Erythroblast (primary cell): Measurements from ENCODE around the gene CNDP1.
A peak's percentile ranks its signal among the peaks of the same experiment; 100 is the strongest.

Experiments used
- DNase-seq, 2 experiments: peaks; one replicate each; lab custom pipeline; 2025; lab: John Stamatoyannopoulos, UW
- GATA1 ChIP-seq: IDR thresholded peaks from 2 replicates; pipeline ENCODE4 v1.6.1; 2011; ENCODE audit warnings: low read depth, mild to moderate bottlenecking, control low read depth, low read length, moderate library complexity
- POLR2A ChIP-seq: IDR thresholded peaks from 2 replicates; pipeline ENCODE4 v1.6.1; 2011; ENCODE audit warnings: mild to moderate bottlenecking, low read length

Gene CNDP1

DNA sequence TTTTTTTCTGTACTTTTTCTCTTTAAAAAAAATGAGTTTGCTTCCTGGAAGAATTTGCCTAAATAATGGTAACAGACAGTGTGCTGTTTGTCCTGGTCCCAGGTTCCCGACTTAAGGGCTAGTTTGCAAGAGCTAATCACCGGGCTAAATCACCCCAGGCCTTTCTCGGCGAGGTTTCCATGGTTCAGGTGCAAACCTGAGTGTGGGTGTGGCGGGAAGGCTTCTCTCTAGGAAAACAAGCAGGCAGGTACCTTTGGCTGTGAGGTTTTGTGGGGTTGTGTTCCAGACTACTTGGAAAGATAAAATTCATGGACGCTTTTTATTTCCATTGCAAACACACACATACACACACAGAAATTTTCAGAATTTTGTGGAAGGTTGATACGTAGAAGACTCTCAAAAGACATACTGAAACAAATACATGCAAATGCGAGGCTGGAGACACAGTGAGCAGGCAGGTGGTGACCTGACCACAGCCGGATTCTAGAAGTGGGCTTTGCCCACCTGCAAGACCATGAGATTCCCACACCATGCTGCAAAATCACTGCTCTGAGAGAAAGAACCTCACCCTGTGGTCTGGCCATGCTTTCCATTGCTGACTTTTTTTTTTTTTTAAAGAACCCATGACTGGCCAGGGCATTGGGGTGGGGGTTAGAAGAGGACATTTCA is 815 bp downstream of the CNDP1 start:
- no peak for DNase-seq
- no peak for TF ChIP-seq GATA1
- no peak for TF ChIP-seq POLR2A

- TF ChIP-seq POLR2A: no peak
- no peak for TF ChIP-seq GATA1
- no peak for DNase-seq
Observed at GRCh38 chr18:74539289-74539688, 5.0 kb downstream of the CNDP1 start.

- TF ChIP-seq POLR2A (no peak), GATA1 (no peak)
Observed at GRCh38 chr18:74540652-74541421, 6.5 kb downstream of the CNDP1 start.

DNA sequence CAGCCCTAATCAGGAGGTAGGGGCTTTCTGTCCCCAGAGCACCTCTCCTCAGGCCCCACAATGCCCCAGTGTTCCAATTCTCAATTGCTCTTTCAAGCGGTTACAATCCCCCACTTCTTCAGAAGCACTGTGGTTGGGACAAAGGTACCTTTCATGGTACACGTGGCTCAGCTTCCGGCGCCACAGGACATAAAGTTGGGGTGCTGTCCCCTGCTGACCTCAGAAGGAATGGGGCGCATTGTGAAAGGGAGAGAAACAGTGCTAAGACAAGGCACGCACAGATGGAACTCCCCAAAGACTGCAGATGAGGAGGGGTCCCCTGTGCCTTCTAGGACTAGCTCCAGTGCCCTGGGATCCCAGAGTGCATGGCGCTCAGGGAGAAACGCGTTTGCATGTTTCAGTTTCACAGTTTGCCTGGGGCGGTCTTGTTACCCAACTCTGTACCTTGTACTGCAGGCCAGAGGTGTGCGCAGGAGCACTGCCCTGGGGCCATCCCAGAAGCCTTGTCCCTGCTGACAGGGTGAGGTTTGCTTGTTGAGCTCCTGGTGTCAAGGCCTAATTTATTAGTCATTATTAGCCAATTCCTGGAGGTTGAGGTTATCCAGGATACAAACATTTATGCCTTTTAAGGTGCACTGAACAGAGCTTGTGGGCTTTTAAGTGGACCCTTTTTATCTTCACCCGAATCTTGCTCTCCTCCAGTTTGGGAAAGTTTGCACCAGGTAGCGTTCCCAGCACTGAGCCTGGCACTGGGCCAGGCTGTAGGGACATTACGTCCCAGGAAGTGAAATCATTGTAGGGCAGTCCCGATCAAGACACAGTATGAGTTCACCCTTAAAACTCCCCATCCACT is 7.6 kb downstream of the CNDP1 start:
- DNase-seq: no peak
- no peak for TF ChIP-seq GATA1

More at GRCh38 chr18:74540652-74541421, 6.5 kb downstream of the CNDP1 start:
- no peak for DNase-seq

DNA sequence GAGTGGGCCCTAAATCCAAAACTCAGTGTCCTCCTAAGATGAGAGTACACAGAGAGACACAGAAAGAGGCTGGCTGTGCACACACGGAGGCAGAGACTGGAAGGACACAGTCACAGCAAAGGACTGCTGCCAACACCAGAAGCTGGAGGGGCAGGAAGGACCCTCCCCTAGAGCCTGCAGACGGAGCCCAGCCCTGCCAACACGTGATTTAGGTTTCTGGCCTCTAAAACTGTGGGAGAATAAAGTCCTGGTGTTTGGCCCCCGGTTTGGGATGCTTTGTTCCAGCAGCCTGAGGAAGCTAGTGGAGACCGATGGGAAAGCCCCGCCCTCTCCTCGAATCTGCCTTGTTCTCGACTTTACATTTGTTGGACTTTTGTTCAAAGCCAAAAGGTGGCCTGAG is 10.6 kb downstream of the CNDP1 start:
- no peak for TF ChIP-seq POLR2A
- no peak for TF ChIP-seq GATA1
- no peak for DNase-seq

DNA sequence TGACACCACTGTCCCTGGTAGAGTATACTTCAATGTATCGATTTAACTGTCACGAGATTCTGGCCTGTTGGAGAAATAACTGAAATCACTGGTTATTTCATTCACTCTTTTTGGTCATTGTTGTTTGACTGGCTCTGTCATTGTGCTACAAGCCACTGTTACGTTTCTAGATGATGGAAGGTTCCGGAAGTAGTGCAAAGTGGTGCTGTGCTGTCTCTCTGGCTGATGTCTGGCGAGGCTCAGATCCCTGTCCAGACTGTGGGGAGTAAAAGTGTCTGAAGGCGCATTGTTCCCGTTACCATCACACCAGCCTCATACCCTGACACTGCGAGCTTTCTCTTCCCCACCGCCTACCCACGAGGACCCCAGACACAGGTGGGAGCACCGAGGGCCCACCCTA is 11.7 kb downstream of the CNDP1 start:
- TF ChIP-seq POLR2A (no peak), GATA1 (no peak)
- DNase-seq: no peak

DNA sequence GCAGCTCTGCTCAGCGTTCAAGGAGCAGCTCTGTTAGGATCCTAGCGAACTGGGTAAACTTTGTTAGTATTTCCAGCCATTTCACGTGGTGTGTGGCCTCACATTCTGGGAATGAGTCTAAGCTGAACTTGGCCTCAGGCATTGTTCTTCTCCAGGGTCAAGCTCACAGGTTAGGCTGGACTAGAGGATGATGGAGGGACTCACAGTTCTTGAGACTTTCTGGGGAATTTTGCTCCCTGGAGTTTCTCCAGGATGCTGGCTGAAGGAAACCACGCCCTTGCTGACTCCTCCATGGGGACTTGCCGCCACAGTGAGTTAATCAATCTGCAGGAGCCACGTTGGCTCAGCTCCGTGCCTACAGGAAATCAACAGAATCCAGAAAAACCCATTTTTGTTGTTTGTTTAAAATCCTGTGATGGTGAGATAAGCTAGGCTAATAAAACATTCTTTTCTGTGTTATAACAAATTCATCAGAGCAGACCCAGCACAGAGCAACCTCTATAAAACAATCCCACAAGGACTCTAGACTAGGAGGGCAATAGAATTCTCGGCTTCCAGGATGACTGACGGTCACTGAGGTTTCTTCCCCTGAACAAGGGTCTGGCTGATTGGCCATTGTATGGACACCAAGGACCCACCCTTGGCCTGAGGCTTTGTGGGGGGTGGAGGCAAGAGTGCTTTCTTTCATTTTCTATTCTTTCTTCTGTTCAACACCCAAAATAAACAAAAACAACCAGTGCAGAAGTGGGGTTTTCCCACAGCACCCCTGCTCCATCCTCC is 12.6 kb downstream of the CNDP1 start:
- TF ChIP-seq POLR2A: no peak
- TF ChIP-seq GATA1: no peak
- no peak for DNase-seq

DNA sequence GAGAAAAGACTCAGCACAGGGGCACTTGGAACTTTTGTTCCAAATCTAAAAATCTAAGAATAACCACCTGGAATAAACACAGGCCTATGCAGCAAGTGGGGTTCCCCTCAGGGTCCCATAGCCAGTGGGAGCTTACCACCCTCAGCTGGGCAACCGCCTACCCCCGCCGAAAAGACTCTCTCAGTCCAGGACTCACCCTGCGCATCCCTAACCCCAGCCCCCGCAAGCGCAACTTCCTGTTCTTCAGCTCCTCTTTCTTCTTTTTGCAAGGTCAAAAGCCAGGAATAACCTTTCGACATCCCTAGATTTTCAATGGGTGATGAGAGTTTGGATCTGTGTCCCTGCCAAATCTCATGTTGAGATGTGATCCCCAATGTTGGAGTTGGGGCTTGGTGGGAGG is 13.6 kb downstream of the CNDP1 start:
- TF ChIP-seq POLR2A (no peak), GATA1 (no peak)
- DNase-seq: no peak

- TF ChIP-seq POLR2A (no peak), GATA1 (no peak)
- no peak for DNase-seq
Observed at GRCh38 chr18:74549591-74550104, 15.3 kb downstream of the CNDP1 start.

GRCh38 chr18:74550886-74551285 is 16.6 kb downstream of the CNDP1 start:
- DNase-seq: no peak
- TF ChIP-seq GATA1: no peak
- TF ChIP-seq POLR2A: no peak

GRCh38 chr18:74551452-74551851 is 17.2 kb downstream of the CNDP1 start:
- no peak for TF ChIP-seq GATA1
- TF ChIP-seq POLR2A: no peak
- DNase-seq: no peak

- TF ChIP-seq POLR2A (no peak), GATA1 (no peak)
- DNase-seq: peak; percentile 83 to 92
Observed at GRCh38 chr18:74551936-74552555, 17.7 kb downstream of the CNDP1 start.
